GM12878 (cell line): ENCODE measurements around the gene ZMIZ1. TPM values are rescaled to one million over a fixed set of nuclear protein-coding genes. Genes with fewer than 3 reads are reported as not detected.

Experiments
- ATAC-seq: fragments of 200-7000 bp; cut with Tn5 transposase; 3 replicates; pipeline ENCODE4 v1.9.1; 2020; ENCODE audit warnings: mild to moderate bottlenecking, moderate library complexity
- BruUV-seq: library from RNA; stranded (reverse); fragments of 400-500 nt; replicated peaks from 2 replicates; lab custom pipeline; 2021; lab: Mats Ljungman, UMichigan
- CTCF ChIA-PET: fragments of 300-600 bp; sonication (Branson Sonifier 250); formaldehyde crosslinking; extraction: SDS; loops from one replicate; lab custom pipeline; 2021; ENCODE audit warnings: inconsistent platforms; lab: Yijun Ruan, JAX
- POLR2A ChIA-PET: fragments of 350-600 bp; formaldehyde crosslinking; extraction: SDS; loops from one replicate; lab custom pipeline; 2021; ENCODE audit warnings: inconsistent platforms; lab: Charles Lee
- RAD21 ChIA-PET: fragments of 300-600 bp; sonication (Branson Sonifier 250); formaldehyde crosslinking; loops from one replicate; lab custom pipeline; 2023; ENCODE audit warnings: antibody characterized with exemption; ENCODE audit not compliant: unreplicated experiment; lab: Charles Lee
- SMC1A ChIA-PET: fragments of 300-600 bp; sonication (Branson Sonifier 250); formaldehyde crosslinking; loops from one replicate; lab custom pipeline; 2023; ENCODE audit not compliant: unreplicated experiment, uncharacterized antibody; lab: Charles Lee
- DNase-seq: peaks from one replicate; pipeline ENCODE4 v3.0.0-alpha.2; 2011; ENCODE audit warnings: low read depth, low spot score
- FAIRE-seq: peaks from 3 replicates; lab custom pipeline; 2011; peaks lifted over from hg19 to GRCh38; lab: Jason Lieb, UNC
- H2AFZ ChIP-seq: 2 replicates; pipeline ENCODE4 v1.6.0; 2011; ENCODE audit warnings: low read depth, low read length, control low read depth; ENCODE audit not compliant: control insufficient read depth
- H3K27ac ChIP-seq: 2 replicates; pipeline ENCODE4 v1.5.1; 2011; ENCODE audit warnings: control low read depth; ENCODE audit not compliant: control insufficient read depth, insufficient read depth
- H3K27me3 ChIP-seq, 2 experiments: replicated peaks in 1 of 2; 2 replicates each; pipeline versions ENCODE4 v1.6.0 to v1.6.1; 2011; ENCODE audit warnings: low read length in 1 of 2; ENCODE audit not compliant: control insufficient read depth in 2 of 2, insufficient read depth in 2 of 2
- H3K36me3 ChIP-seq, 2 experiments: 2 replicates each; pipeline ENCODE4 v1.5.1; 2011; ENCODE audit warnings: low read length in 1 of 2; ENCODE audit not compliant: control insufficient read depth in 2 of 2, insufficient read depth in 2 of 2
- H3K4me1 ChIP-seq: 2 replicates; pipeline ENCODE4 v1.6.1; 2011; ENCODE audit warnings: mild to moderate bottlenecking, low read length, moderate library complexity, mixed read lengths; ENCODE audit not compliant: control insufficient read depth, insufficient read depth
- H3K4me2 ChIP-seq: 2 replicates; pipeline ENCODE4 v1.6.0; 2011; ENCODE audit warnings: control low read depth; ENCODE audit not compliant: control insufficient read depth, insufficient read depth
- H3K4me3 ChIP-seq: fragments of 200-600 bp; sonication (generic); 2 replicates; pipeline ENCODE4 v1.5.1; 2016
- H3K79me2 ChIP-seq: 2 replicates; pipeline ENCODE4 v1.6.0; 2011; ENCODE audit warnings: low read length; ENCODE audit not compliant: control insufficient read depth, insufficient read depth
- H3K9ac ChIP-seq: 2 replicates; pipeline ENCODE4 v1.8.0; 2011; ENCODE audit warnings: low read length, control low read depth, mixed read lengths; ENCODE audit not compliant: control insufficient read depth, insufficient read depth
- H3K9me3 ChIP-seq: replicated peaks from 3 replicates; pipeline ENCODE4 v1.5.1; 2011; ENCODE audit warnings: mild to moderate bottlenecking, low read length; ENCODE audit not compliant: control insufficient read depth, insufficient read depth
- H4K20me1 ChIP-seq: 2 replicates; pipeline ENCODE4 v1.6.0; 2011; ENCODE audit not compliant: control insufficient read depth, insufficient read depth
- ATF7 ChIP-seq: fragments of 450-650 bp; IDR thresholded peaks from 2 replicates; pipeline ENCODE4 v1.6.1; 2016; ENCODE audit warnings: low read depth, mild to moderate bottlenecking
- CBX5 ChIP-seq: sonication (generic); IDR thresholded peaks from 2 replicates; pipeline ENCODE4 v1.6.1; 2016; ENCODE audit warnings: low read depth, moderate library complexity, mild to moderate bottlenecking, inconsistent platforms
- IKZF2 ChIP-seq, 2 experiments: fragments of 450-650 bp; IDR thresholded peaks; 2 replicates each; pipeline ENCODE4 v1.6.1; 2017; ENCODE audit warnings: mild to moderate bottlenecking in 2 of 2, moderate library complexity in 2 of 2
- STAT1 ChIP-seq: fragments of 450-650 bp; conservative IDR thresholded peaks from 2 replicates; pipeline ENCODE4 v1.6.1; 2014; ENCODE audit warnings: antibody characterized with exemption, mild to moderate bottlenecking
- WGBS: methylation state at CpG from one replicate; pipeline ENCODE4 v1.1.6; 2016; ENCODE audit warnings: low lambda C conversion rate; ENCODE audit not compliant: insufficient replicate concordance, insufficient coverage; ENCODE audit errors: missing lambda C conversion rate; 5-methylcytosine and 5-hydroxymethylcytosine counted together
- in situ Hi-C: fragments of 300-500 bp; cut with MboI; formaldehyde crosslinking; loops from 9 replicates; pipeline ENCODE4 v1.14.3; 2018; ENCODE audit warnings: mixed read lengths
- intact Hi-C: fragments of 100-400 bp; cut with micrococcal nuclease; formaldehyde crosslinking; loops from one replicate; pipeline ENCODE4 v1.14.2; 2022; ENCODE audit not compliant: unreplicated experiment
- polyA plus RNA-seq, 11 experiments: library from polyadenylated mRNA; depleted of rRNA in 4 of 11; unstranded in 6 of 11; stranded (reverse) in 5 of 11; fragments of >200 nt; fragmentation: Nextera tagmentation in 4 of 11; fragmentation: Illumina TruSeq in 1 of 11; extraction: Ambion mirVana in 4 of 11; extraction: Trizol in 1 of 11; gene quantifications; 1 replicate in 1 of 11; 2 replicates in 10 of 11; pipeline versions ENCODE4 v1.2.1 to v1.2.3, GENCODE V29; 2011 to 2016; ENCODE audit warnings: inconsistent platforms in 2 of 11, missing spikeins in 2 of 11, low read depth in 1 of 11
- total RNA-seq, 4 experiments: library from RNA; depleted of rRNA in 3 of 4; stranded (reverse); fragments of >200 nt in 3 of 4; fragmentation: Illumina TruSeq in 1 of 4; extraction: Trizol in 1 of 4; gene quantifications; 2 replicates each; pipeline versions ENCODE4 v1.2.1 to v1.2.3, GENCODE V29; 2013 to 2021
- TF ChIP-seq, protein P1 (sequence below): fragments of 450-650 bp; formaldehyde crosslinking; IDR thresholded peaks from 2 replicates; pipeline ENCODE4 v1.4.0; 2020; ENCODE audit warnings: mild to moderate bottlenecking, moderate library complexity
- TF ChIP-seq, protein P2 (sequence below): IDR thresholded peaks from 2 replicates; pipeline ENCODE4 v1.6.1; 2011; ENCODE audit warnings: mild to moderate bottlenecking, low read depth, low read length, moderate library complexity; ENCODE audit not compliant: insufficient replicate concordance
- TF ChIP-seq, protein P3 (sequence below): IDR thresholded peaks from 2 replicates; pipeline ENCODE4 v1.6.1; 2012; ENCODE audit warnings: low read length, inconsistent platforms

The ZMIZ1 gene
- total and polyA plus RNA-seq, 10 of the 15 experiments (the other 5 are each of a cell fraction or from before 2014, with no cell fraction given), result 3.1 to 82.3 (median 14.9) TPM

GRCh38 chr10:79055892-79056291 is 12.9 kb upstream of the ZMIZ1 start (continued):
- TF ChIP-seq, protein P1, sequence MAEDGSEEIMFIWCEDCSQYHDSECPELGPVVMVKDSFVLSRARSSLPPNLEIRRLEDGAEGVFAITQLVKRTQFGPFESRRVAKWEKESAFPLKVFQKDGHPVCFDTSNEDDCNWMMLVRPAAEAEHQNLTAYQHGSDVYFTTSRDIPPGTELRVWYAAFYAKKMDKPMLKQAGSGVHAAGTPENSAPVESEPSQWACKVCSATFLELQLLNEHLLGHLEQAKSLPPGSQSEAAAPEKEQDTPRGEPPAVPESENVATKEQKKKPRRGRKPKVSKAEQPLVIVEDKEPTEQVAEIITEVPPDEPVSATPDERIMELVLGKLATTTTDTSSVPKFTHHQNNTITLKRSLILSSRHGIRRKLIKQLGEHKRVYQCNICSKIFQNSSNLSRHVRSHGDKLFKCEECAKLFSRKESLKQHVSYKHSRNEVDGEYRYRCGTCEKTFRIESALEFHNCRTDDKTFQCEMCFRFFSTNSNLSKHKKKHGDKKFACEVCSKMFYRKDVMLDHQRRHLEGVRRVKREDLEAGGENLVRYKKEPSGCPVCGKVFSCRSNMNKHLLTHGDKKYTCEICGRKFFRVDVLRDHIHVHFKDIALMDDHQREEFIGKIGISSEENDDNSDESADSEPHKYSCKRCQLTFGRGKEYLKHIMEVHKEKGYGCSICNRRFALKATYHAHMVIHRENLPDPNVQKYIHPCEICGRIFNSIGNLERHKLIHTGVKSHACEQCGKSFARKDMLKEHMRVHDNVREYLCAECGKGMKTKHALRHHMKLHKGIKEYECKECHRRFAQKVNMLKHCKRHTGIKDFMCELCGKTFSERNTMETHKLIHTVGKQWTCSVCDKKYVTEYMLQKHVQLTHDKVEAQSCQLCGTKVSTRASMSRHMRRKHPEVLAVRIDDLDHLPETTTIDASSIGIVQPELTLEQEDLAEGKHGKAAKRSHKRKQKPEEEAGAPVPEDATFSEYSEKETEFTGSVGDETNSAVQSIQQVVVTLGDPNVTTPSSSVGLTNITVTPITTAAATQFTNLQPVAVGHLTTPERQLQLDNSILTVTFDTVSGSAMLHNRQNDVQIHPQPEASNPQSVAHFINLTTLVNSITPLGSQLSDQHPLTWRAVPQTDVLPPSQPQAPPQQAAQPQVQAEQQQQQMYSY, result no peak
- TF ChIP-seq, protein P2, sequence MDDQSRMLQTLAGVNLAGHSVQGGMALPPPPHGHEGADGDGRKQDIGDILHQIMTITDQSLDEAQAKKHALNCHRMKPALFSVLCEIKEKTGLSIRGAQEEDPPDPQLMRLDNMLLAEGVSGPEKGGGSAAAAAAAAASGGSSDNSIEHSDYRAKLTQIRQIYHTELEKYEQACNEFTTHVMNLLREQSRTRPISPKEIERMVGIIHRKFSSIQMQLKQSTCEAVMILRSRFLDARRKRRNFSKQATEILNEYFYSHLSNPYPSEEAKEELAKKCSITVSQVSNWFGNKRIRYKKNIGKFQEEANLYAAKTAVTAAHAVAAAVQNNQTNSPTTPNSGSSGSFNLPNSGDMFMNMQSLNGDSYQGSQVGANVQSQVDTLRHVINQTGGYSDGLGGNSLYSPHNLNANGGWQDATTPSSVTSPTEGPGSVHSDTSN, result no peak
- TF ChIP-seq, protein P3, sequence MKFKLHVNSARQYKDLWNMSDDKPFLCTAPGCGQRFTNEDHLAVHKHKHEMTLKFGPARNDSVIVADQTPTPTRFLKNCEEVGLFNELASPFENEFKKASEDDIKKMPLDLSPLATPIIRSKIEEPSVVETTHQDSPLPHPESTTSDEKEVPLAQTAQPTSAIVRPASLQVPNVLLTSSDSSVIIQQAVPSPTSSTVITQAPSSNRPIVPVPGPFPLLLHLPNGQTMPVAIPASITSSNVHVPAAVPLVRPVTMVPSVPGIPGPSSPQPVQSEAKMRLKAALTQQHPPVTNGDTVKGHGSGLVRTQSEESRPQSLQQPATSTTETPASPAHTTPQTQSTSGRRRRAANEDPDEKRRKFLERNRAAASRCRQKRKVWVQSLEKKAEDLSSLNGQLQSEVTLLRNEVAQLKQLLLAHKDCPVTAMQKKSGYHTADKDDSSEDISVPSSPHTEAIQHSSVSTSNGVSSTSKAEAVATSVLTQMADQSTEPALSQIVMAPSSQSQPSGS, result no peak

DNA sequence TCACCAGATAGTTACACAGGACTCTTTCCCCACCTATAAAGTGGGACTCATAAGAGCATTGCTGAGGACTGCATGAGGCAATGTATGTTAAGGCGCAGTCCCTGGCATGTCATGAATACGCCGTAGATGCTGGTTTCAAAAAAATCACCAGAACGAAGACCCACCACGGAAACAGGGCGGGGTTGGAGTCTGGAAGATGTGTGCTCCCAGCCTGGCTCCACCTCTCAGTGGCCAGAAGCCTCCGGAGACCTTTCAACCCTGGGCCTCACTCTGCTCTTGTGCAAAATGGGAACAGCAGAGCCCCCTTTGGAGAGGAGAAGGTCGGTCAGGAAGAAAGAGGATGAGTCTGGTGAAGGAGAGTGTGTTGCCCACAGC is 12.4 kb upstream of the ZMIZ1 start:
- no peaks in the 10 kb centered on the region for H3K79me2 ChIP-seq
- FAIRE-seq (no peak), ATAC-seq (no peak), DNase-seq (no peak)
- H3K27ac ChIP-seq, result no peak overlapping the region
- ChIA-PET POLR2A (no interaction called here), RAD21 (no interaction called here), CTCF (no interaction called here), SMC1A (no interaction called here)
- intact Hi-C loops, result no loop called here
- H4K20me1 ChIP-seq, result no peaks in the 10 kb centered on the region; the same call in 1 of the 2 replicates
- no peak overlapping the region for H3K9ac ChIP-seq
- H3K4me3 ChIP-seq, result no peak overlapping the region
- no peaks in the 10 kb centered on the region for H3K4me1 ChIP-seq
- H3K27me3 ChIP-seq, result peaks cover 0 to 10% of the 10 kb centered on the region in 2 experiments; a peak in 3 of 4 replicates
- no peak overlapping the region for H2AFZ ChIP-seq
- no peaks in the 10 kb centered on the region for H3K36me3 ChIP-seq
- no peaks in the 10 kb centered on the region for H3K9me3 ChIP-seq
- H3K4me2 ChIP-seq, result no peak overlapping the region
- no TSS peak for BruUV-seq
- in situ Hi-C loops, result no loop called here
- 47% methylated on average over 8 of the region's 8 CpGs for WGBS
- TF ChIP-seq ATF7 (no peak), CBX5 (no peak), IKZF2 (IDR thresholded peaks at IDR 0.05) (no peak), STAT1 (no peak)
